NOMO-1 (cell line): ENCODE measurements around the gene RNASEH1.
A peak's percentile ranks its signal among the peaks of the same experiment; 100 is the strongest.
"Not testable (repeated sequence)": the region's sequence is repeated elsewhere in the genome, so short reads cannot be mapped to it uniquely, and the experiment has no call there.

Source experiments
- DNase-seq, 2 experiments: peaks; one replicate each; lab custom pipeline; 2025; ENCODE audit not compliant: unreplicated experiment in 2 of 2; lab: John Stamatoyannopoulos, UW

Gene RNASEH1

DNA sequence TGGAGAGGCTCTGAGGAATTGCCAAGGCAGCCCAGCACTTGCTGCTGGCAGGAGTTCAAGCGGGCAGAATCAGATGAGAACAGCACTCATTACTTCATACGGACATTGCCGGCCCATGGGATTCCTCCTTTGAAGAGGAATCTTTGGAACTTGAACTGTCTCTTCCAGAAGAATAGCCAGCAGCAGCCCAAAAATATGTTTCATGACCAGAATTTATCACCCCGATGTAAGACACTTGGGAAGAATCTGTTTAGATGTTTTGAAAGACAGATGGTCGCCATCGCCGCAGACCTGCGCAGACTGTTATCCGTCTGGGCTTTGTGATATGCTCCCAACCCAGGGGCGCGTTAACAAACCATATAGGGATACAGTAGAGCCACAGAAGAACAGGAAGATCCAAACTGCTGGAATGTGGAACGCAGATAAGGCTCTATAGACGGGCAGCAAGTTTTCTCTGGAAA, 35.1 kb downstream of the RNASEH1 start:
- no peak for DNase-seq

DNA sequence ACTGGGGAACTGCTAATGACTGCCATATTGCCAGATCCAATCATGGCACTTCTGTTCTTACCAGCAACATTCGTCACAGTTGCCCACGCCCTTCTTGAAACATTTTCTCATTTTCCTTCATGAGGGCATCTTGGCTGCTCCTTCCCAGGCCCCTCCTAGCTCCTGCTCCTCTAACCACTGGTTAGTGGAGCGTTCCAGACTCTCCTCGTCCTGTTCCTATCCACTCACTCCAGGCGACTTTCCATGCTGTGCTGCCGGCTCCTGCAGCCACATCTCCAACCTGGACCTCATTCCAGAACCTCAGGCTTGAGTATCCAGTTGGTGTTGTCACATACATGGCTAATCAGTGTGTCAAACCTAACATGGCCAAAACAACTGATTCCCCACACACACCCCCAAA, 37.5 kb downstream of the RNASEH1 start:
- no peak for DNase-seq

- peak; percentile 67 to 75 for DNase-seq
These were observed 38.6 kb downstream of the RNASEH1 start, which contains the start of gene ADI1 for GRCh38 chr2:3519255-3520205. ADI1 (minus strand) TSS chr2:3519531; CDS start chr2:3519487, 44 bp downstream.

DNA sequence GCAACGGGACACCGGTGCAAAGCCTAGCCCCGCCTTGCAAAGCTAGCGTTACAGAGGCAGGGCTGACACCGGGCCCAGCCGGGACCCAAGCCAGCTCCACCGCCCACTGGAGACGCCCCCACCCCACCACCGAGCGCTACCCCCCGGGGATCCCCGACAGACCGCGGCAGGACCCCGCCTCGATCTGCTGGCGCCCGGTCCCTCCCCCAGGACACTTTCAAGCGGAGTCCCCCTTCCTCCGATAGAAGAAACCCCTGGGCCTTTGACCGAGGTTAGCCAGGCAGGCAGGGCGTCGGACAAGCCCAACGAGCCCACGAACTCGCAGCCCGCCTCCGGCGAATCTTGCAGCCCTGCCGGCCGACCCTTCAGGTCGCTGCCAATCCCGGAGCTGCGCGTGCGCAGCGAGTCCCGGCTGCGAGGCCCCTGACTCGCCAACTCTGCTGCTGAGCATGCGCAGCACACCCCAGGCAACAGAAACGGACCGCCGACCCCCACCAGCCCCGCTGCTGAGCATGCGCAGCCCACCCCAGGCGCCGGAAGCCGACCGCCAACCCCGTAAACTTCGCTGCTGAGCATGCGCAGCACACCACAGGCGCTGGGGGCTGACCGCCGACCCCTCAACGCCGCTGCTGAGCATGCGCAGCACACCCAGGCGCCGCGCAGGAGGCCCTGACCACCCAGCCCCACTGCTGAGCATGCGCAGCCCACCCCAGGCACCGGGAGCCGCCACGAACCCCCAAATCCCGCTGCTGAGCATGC, 39.5 kb downstream of the RNASEH1 start:
- DNase-seq = peak; percentile 90 to 92

DNA sequence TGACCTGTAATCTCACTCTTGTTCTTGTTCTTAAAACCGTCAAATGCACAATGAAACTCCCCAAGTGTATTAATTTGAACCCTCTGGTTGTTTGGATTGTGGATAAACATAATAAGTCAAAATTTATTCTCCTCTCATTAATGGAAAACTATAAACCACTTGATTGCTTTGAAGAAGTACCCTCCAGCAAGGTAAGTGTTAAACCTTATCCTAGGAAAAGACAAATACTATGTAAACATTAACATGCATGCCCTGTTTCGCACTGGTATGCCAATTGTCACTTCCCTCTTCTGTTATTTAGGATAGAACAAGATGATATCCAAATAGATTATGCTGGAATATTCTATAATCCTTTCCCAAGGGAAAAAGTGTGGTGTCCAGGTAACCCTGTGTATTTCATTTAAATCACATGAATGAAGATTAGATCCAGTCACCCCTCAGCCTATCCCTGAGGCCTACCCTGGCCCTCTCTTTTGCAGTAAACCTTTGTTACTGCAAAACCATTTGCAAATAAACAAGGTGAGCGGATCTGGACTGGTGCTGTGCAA, 40.1 kb downstream of the RNASEH1 start:
- DNase-seq = peak in 1 of 2 experiments; percentile 8

GRCh38 chr2:3516831-3517230, 41.3 kb downstream of the RNASEH1 start:
- DNase-seq = no peak

DNA sequence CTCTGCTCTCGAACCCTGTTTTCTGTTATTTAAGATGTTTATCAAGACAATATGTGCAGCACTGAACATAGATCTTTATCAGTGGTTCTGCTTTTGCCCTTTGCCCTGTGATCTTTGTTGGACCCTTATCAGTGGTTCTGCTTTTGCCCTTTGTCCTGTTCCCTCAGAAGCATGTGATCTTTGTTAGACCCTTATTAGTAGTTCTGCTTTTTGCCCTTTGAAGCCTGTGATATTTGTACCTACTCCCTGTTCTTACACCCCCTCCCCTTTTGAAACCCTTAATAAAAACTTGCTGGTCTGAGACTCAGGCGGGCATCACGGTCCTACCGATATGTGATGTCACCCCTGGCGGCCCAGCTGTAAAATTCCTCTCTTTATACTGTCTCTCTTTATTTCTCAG, 42.7 kb downstream of the RNASEH1 start:
- not testable (repeated sequence) for DNase-seq

GRCh38 chr2:3513026-3513810, 44.9 kb downstream of the RNASEH1 start:
- DNase-seq = no peak

GRCh38 chr2:3512086-3512485, 46.0 kb downstream of the RNASEH1 start:
- DNase-seq = no peak

DNA sequence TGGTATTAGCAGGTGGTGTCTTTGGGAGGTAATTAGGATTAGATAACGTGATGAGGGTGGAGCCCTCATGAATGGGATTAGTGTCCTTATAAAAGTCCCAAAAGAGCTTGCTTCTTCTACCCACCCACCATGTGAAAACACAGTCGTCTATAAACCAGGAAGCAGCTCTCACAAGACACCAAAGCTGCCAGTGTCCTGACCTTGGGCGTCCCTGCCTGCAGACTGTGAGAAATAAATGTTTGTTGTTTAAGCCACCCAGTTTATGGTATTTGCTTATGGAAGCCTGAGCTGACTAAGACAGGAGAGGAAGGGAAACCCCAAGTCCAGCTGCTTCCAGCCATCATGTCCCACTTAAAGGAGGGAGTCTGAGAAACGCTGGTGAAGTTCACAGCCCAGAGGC, 52.4 kb downstream of the RNASEH1 start:
- no peak for DNase-seq

DNA sequence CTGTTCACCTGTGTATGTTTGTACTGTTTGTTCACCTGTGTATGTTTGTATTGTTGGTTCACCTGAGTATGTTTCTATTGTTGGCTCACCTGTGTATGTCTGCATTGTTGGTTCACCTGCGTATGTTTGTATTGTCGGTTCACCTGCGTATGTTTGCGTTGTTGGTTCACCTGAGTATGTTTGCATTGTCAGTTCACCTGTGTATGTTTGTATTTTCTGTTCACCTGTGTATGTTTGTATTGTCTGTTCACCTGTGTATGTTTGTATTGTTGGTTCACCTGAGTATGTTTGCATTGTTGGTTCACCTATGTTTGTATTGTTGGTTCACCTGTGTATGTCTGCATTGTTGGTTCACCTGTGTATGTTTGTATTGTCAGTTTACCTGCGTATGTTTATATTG, 53.4 kb downstream of the RNASEH1 start:
- DNase-seq = no peak

DNA sequence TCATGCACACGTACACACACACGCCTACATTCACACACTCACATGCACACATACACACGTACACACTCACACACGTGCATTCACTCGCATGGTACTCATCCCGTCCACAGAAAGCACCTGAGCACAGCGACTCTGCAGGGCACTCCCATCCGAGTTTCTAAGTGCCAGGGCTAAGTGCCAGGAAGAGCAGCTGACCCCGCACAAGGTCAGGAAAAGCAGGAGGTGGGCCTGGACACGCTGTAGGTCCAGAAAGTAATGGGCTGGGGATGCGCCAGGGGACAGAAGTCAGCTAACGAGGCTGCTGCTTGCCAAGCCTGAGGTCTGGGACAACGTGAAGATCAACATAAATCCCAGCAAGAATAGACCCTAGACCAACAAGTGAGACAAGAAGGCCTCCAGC, 54.6 kb downstream of the RNASEH1 start:
- no peak for DNase-seq

DNA sequence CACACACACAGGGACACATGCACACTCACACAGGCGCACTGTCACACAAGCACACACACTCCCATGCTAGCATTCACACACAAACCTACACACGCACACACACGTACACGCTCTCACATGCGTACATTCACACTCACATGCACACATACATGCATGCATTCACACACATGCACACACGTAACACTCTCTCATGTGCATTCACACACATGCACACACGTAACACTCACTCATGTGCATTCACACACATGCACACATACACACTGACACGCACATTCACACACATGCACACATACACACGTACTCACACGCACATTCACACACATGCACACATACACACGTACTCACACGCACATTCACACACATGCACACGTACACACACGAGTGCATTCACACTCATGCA, 55.1 kb downstream of the RNASEH1 start:
- no peak for DNase-seq

- no peak for DNase-seq
These were observed 57.7 kb downstream of the RNASEH1 start for GRCh38 chr2:3500326-3500899.

DNA sequence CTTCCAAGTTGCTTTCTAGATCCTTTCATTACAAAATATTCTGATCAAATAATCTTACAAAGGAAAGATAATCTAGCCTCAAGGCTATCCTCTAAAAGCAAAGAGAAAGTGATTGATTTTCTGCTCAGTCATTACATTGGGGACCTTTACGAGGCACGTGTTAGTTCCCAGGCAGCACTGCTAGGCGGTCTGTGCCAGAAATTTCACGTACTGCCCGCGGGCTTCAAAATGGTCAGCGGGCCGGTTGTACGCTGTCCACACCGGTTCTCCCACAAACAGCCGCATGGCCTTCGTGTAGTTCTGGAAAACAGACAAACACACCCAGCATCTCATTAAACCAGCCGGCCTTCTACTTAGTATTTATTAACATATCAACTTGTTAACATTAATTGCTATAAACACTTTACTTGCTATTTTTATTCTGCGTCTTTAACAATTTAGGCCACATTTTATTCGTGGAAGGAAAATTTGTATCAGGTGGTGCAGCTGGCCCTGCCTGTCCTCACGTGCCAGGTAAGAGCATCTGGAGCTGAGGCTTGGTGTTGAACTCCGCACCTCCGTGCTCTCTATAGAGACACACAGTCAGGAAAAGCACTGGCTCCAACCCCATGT, 59.2 kb downstream of the RNASEH1 start:
- DNase-seq = no peak

GRCh38 chr2:3496708-3497080, 61.4 kb downstream of the RNASEH1 start:
- not testable (repeated sequence) for DNase-seq
